GM19099 (cell line): ENCODE data around the gene ITPKB.

Source experiments
- POLR2A ChIP-seq: IDR thresholded peaks from 3 replicates; pipeline ENCODE4 v1.6.1; 2011; ENCODE audit warnings: low read depth; ENCODE audit not compliant: insufficient read length; ENCODE audit errors: extremely low read depth

The ITPKB gene

GRCh38 chr1:226603022-226603857, 135.8 kb downstream of the ITPKB start:
- TF ChIP-seq POLR2A: no peak

DNA sequence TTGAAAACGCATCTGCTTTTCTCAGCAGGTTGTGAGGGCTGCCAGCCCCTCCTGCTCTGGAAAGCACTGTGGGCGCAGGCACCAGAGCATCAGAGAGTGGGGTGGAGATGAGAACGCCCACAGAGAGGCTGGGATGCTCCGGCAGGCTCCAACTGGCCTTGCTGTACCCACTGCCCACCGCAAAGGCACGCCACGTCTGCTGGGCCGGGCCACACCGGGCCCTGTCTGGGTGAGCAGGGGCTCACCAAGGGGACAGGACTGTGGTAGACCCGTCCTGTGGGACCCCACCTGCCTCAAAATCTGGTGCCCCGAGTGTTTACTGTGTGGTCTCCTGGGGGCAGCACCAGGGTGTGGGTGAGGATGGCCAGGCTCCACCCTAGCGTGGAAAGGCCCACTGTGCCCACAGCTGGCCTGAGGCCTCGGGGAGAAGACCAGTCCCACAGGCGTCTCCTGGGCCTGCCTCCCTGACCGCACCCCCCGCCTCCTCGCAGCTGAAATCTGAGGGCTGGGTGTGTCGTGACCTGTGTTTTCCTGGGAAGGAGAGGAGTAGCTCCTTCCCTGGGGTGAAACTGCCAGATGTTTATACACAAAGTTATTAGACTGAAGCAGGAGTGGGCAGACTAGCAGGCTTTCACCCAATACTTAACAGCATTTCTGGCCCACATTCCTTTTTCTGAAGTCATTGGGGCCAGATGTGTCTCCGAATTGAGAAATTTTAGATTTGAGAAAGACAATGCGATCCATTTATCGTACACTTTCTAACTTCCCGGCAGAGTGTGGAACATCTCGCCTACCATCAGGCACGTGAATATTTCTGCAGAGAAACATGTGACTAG, 136.7 kb downstream of the ITPKB start:
- no peak for TF ChIP-seq POLR2A

DNA sequence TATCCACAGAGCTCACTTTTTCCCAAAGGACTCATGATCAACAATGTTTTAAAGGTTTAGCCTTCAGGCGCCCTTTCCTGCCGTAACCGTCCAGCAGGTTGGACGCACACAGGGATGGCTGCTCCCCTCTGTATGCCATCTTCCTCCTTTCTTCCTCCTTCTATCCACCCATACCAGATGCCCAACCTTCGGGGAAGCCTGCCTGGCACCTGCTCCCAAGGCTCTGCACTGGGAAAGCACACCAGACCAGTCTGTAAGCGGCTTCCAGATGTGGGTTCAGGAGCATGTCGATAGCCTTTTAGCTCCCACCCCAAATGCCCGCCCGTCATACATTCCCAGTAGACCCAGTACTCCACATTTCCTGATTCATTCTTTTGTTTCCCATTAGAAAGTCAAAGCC, 137.6 kb downstream of the ITPKB start:
- no peak for TF ChIP-seq POLR2A

DNA sequence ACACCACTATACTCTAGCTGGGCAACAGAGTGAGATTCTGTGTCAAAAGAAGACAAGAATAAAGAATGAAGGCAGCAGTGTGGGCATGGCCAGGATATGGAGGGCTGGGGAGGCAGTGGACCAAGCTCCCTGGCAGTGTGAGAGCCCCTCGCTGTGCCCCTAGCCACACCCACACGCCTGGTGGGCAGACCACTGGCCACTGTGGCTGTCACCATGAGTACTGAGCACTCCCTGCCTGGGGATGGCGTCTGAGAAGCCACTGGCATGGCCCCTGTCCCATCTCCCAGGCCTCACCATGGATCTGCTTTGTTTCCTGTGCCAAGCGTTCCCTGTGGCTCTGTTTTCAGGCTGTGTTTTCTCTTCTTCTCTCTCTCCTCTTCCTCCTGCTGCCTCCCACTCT, 138.8 kb downstream of the ITPKB start:
- no peak for TF ChIP-seq POLR2A

- TF ChIP-seq POLR2A: no peak
These were observed 139.3 kb downstream of the ITPKB start for GRCh38 chr1:226599636-226600238.

GRCh38 chr1:226598455-226598849, 140.6 kb downstream of the ITPKB start:
- no peak for TF ChIP-seq POLR2A

DNA sequence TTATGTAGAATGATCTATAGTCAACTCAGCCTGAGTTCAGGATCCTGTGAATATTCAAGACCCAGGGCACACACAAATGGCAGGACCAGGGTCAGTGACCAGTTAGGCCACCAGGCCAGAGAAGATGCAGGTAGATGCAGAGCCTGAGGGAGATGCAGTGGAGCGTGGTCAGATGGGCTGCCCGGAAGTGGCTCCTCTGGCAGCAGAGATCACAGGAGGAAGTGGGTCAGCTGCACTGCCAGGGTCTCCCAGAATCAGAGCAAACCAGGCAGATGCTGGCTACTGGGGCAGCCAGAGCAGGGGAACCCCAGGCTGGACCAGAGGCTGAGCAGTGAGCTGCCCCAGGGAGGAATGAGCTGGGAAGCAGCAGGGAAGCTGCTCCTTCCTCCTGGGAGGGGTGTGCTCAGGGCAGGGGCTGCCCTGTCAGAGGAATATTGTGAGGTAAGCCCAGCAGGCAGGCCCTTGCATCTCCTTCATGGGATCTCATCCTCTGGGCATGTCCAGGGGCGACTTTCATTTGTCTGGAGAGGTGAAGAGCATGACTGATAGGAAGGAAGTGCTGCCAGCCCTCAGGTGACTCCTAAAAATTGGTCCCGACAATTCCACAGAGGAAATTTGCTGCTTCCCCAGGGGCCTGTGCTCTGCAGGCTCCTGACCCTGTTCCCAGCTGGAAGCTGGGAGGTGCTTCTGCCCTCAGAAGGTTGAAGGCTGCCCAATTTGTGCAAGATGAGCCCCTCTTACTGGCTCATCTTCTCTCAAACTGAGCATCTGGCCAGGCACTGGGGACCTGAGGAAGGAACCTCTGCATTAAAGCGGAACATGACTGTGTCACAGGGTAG, 141.2 kb downstream of the ITPKB start:
- TF ChIP-seq POLR2A: no peak

GRCh38 chr1:226596531-226597165, 142.4 kb downstream of the ITPKB start:
- TF ChIP-seq POLR2A: no peak

- TF ChIP-seq POLR2A: no peak
These were observed 145.5 kb downstream of the ITPKB start for GRCh38 chr1:226593541-226593940.

- no peak for TF ChIP-seq POLR2A
These were observed 148.5 kb downstream of the ITPKB start for GRCh38 chr1:226590614-226591013.

GRCh38 chr1:226589008-226589733, 149.9 kb downstream of the ITPKB start:
- TF ChIP-seq POLR2A: no peak

GRCh38 chr1:226588484-226588883, 150.6 kb downstream of the ITPKB start:
- no peak for TF ChIP-seq POLR2A

DNA sequence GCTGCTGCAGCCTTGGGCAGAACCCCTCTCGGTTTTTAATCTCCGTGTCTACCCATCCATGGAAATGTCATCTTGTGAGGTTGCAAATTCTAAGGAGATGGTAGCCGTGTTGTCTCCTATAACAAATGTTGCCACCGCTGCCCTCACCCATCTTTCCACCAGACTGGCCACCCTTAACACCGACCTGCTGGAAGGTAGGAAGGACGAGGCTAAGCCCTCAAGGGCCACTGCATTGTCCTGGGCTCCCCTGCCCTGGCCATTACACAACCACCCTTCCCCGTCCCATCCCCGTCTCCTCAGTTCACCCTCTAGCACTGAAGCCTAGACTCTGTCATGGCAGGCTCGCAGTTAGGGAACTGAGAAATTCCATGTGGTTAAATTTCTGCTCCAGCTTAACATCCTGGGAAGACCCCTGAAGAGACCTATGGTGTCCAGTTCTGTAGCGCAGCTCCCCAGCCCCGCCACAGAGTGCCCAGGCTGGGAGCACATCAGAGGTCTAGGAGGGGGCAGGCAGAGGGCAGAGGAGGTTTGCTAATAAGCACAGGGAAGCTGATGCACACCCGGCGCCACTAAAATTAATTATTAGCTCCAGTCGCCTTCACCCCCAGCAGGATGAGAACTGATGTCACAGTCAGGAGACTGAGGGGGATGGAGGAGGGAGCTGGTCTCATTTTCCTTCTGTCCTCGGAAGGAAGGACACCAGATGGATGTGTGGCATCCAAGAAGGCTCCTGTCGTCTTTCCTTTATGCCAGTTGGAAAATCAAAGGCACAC, 152.2 kb downstream of the ITPKB start:
- no peak for TF ChIP-seq POLR2A
